Spleen (tissue), 7 donors: Measurements from ENCODE around the gene MPV17L2.

Source experiments
- POLR2A ChIP-seq, 3 donors: fragments of 450-650 bp; IDR thresholded peaks; one replicate each; pipeline ENCODE4 v1.5.1; 2017; ENCODE audit warnings: antibody characterized with exemption in 3 of 3, mild to moderate bottlenecking in 1 of 3
- POLR2AphosphoS5 ChIP-seq, 3 donors: sonication (generic); formaldehyde crosslinking; IDR thresholded peaks; one replicate each; pipeline ENCODE4 v1.5.1; 2017; ENCODE audit warnings: antibody characterized with exemption in 3 of 3
- TF ChIP-seq, protein P1 (sequence below), 11 experiments: fragments of 200-600 bp in 7 of 11; fragments of 450-650 bp in 4 of 11; sonication (generic) in 4 of 11; IDR thresholded peaks in 8 of 11; conservative IDR thresholded peaks in 3 of 11; 1 replicate in 7 of 11; 2 replicates in 4 of 11; pipeline versions ENCODE4 v1.4.0 to v1.8.0; 2016 to 2021; ENCODE audit warnings: antibody characterized with exemption in 11 of 11, inconsistent platforms in 4 of 11, mild to moderate bottlenecking in 1 of 11
- donor health status: DM: no; HTN: no; CAD: no; lungs with moderate emphysema.
- donor health status: DM: no; HTN: no; CAD: no.
- donor health status: DM: no; HTN: no; CAD: no.

DNA sequence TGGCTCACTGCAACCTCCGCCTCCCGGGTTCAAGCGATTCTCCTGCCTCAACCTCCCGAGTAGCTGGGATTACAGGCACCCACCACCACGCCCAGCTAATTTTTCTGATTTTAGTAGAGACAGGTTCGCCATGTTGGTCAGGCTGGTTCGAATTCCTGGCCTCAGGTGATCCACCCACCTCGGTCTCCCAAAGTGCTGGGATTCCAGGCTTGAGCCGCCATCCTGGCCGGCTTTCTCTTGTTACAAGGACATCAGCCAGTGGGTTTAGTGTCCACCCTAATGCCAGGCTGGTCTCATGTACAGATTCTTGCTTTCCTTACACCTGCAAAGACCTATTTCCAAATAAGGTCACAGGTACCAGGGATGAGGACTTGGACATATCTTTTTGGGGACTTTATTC lies 33.2 kb upstream of the MPV17L2 start:
- TF ChIP-seq, protein P1, sequence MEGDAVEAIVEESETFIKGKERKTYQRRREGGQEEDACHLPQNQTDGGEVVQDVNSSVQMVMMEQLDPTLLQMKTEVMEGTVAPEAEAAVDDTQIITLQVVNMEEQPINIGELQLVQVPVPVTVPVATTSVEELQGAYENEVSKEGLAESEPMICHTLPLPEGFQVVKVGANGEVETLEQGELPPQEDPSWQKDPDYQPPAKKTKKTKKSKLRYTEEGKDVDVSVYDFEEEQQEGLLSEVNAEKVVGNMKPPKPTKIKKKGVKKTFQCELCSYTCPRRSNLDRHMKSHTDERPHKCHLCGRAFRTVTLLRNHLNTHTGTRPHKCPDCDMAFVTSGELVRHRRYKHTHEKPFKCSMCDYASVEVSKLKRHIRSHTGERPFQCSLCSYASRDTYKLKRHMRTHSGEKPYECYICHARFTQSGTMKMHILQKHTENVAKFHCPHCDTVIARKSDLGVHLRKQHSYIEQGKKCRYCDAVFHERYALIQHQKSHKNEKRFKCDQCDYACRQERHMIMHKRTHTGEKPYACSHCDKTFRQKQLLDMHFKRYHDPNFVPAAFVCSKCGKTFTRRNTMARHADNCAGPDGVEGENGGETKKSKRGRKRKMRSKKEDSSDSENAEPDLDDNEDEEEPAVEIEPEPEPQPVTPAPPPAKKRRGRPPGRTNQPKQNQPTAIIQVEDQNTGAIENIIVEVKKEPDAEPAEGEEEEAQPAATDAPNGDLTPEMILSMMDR (IDR thresholded peaks at IDR 0.05 in 8 of 11, conservative IDR thresholded peaks at IDR 0.05 in 3 of 11): no peak
- TF ChIP-seq POLR2A (IDR thresholded peaks at IDR 0.05): no peak
- TF ChIP-seq POLR2AphosphoS5 (IDR thresholded peaks at IDR 0.05): no peak
